LoVo (cell line): ENCODE data around the gene ZNF654.
A peak's percentile ranks its signal among the peaks of the same experiment; 100 is the strongest.
"Not testable (repeated sequence)": the region's sequence is repeated elsewhere in the genome, so short reads cannot be mapped to it uniquely, and the experiment has no call there.

Experiments used
- DNase-seq: peaks from one replicate; pipeline ENCODE4 v3.0.0-alpha.2; 2016; ENCODE audit warnings: low spot score

ZNF654 gene

GRCh38 chr3:88058581-88059379, at the start of gene ZNF654, which contains the start of gene CGGBP1:
ZNF654 (plus strand) TSS chr3:88059255; CDS start chr3:88059320, 65 bp downstream.
CGGBP1 (minus strand) TSS chr3:88059005; CDS start chr3:88055976, 3,029 bp downstream.
- DNase-seq = peak; percentile 98

GRCh38 chr3:88010810-88011209, 48.2 kb upstream of the ZNF654 start:
- no peak for DNase-seq

GRCh38 chr3:88013592-88013991, 45.5 kb upstream of the ZNF654 start:
- DNase-seq = no peak

- not testable (repeated sequence) for DNase-seq
Measured at GRCh38 chr3:88015656-88016055, 43.4 kb upstream of the ZNF654 start.

GRCh38 chr3:88019024-88019423, 40.0 kb upstream of the ZNF654 start:
- DNase-seq = no peak

- DNase-seq = no peak
Measured at GRCh38 chr3:88025001-88025552, 34.0 kb upstream of the ZNF654 start.

GRCh38 chr3:88028876-88029275, 30.2 kb upstream of the ZNF654 start:
- DNase-seq = no peak

GRCh38 chr3:88030210-88030609, 28.8 kb upstream of the ZNF654 start:
- peak; percentile 5 for DNase-seq

GRCh38 chr3:88031642-88032077, 27.4 kb upstream of the ZNF654 start:
- peak; percentile 53 for DNase-seq

- DNase-seq = no peak
Measured at GRCh38 chr3:88032245-88032644, 26.8 kb upstream of the ZNF654 start.

GRCh38 chr3:88033079-88033478, 26.0 kb upstream of the ZNF654 start:
- DNase-seq = no peak

- no peak for DNase-seq
Measured at GRCh38 chr3:88033808-88034207, 25.2 kb upstream of the ZNF654 start.

- no peak for DNase-seq
Measured at GRCh38 chr3:88034491-88035275, 24.4 kb upstream of the ZNF654 start.

GRCh38 chr3:88036221-88036620, 22.8 kb upstream of the ZNF654 start:
- no peak for DNase-seq

- DNase-seq = no peak
Measured at GRCh38 chr3:88038566-88038965, 20.5 kb upstream of the ZNF654 start.

GRCh38 chr3:88040529-88040928, 18.5 kb upstream of the ZNF654 start:
- no peak for DNase-seq

GRCh38 chr3:88041005-88041404, 18.1 kb upstream of the ZNF654 start:
- DNase-seq = no peak

GRCh38 chr3:88044411-88044810, 14.6 kb upstream of the ZNF654 start:
- no peak for DNase-seq

- DNase-seq = no peak
Measured at GRCh38 chr3:88046766-88047165, 12.3 kb upstream of the ZNF654 start.

GRCh38 chr3:88057630-88058305, 1.3 kb upstream of the ZNF654 start:
- no peak for DNase-seq

- DNase-seq = no peak
Measured at GRCh38 chr3:88058306-88058580, 812 bp upstream of the ZNF654 start.

GRCh38 chr3:88059380-88060170, 520 bp downstream of the ZNF654 start:
- peak; percentile 16 for DNase-seq
